Lung microvascular endothelial cell (primary cell): ENCODE measurements around the gene ARHGAP45. TPM values are rescaled to one million over a fixed set of nuclear protein-coding genes. Genes with fewer than 3 reads are reported as not detected.
"Not testable (repeated sequence)": the region's sequence is repeated elsewhere in the genome, so short reads cannot be mapped to it uniquely, and the experiment has no call there.

Source experiments
- DNase-seq, 2 donors: peaks; one replicate each; pipeline versions ENCODE4 v3.0.0 to v3.0.0-alpha.2; 2010; ENCODE audit warnings: low read depth in 2 of 2
- total RNA-seq: library from RNA; depleted of rRNA; stranded (reverse); fragments of >200 nt; gene quantifications from 2 replicates; pipeline ENCODE4 v1.2.1, GENCODE V29; 2014

ARHGAP45 gene
- 17.7 and 19.6 TPM in 2 replicates for total RNA-seq

GRCh38 chr19:1066748-1067340, at the start of gene ARHGAP45:
Gene ARHGAP45 (plus strand): TSS chr19:1067167. CDS start chr19:1067406, 239 bp downstream.
- DNase-seq: peak in 1 of 2 donors; percentile 46

- DNase-seq: no peak
These were observed 49.1 kb upstream of the ARHGAP45 start for GRCh38 chr19:1017906-1018305.

GRCh38 chr19:1018393-1018792, 48.6 kb upstream of the ARHGAP45 start:
- DNase-seq: no peak

GRCh38 chr19:1018932-1019615, 47.9 kb upstream of the ARHGAP45 start:
- no peak for DNase-seq

GRCh38 chr19:1019616-1019961, 47.4 kb upstream of the ARHGAP45 start:
- DNase-seq: no peak

GRCh38 chr19:1019980-1020867, 46.7 kb upstream of the ARHGAP45 start:
- peak in 1 of 2 donors; percentile 28 for DNase-seq

- DNase-seq: peak; percentile 97 to 99
These were observed 46.0 kb upstream of the ARHGAP45 start, which contains the start of gene TMEM259 for GRCh38 chr19:1020868-1021425. Gene TMEM259 (minus strand): TSS chr19:1021123. CDS start chr19:1020996, 127 bp downstream.

GRCh38 chr19:1023883-1024188, 43.1 kb upstream of the ARHGAP45 start:
- DNase-seq: not testable (repeated sequence)

GRCh38 chr19:1025080-1025479, 41.9 kb upstream of the ARHGAP45 start:
- DNase-seq: not testable (repeated sequence)

GRCh38 chr19:1025960-1026782, 40.8 kb upstream of the ARHGAP45 start, which contains the start of gene CNN2:
Gene CNN2 (plus strand): TSS chr19:1026608. CDS start chr19:1026662, 54 bp downstream.
- DNase-seq: peak; percentile 79 to 88

GRCh38 chr19:1026783-1027649, 40.0 kb upstream of the ARHGAP45 start:
- peak in 1 of 2 donors; percentile 29 for DNase-seq

- DNase-seq: no peak
These were observed 39.3 kb upstream of the ARHGAP45 start for GRCh38 chr19:1027650-1028061.

GRCh38 chr19:1028062-1028926, 38.7 kb upstream of the ARHGAP45 start:
- peak; percentile 73 to 75 for DNase-seq

- no peak for DNase-seq
These were observed 34.6 kb upstream of the ARHGAP45 start for GRCh38 chr19:1032264-1032867.

GRCh38 chr19:1035998-1036621, 30.9 kb upstream of the ARHGAP45 start:
- no peak for DNase-seq

GRCh38 chr19:1037621-1038064, 29.3 kb upstream of the ARHGAP45 start:
- no peak for DNase-seq

- peak in 1 of 2 donors; percentile 41 for DNase-seq
These were observed 27.9 kb upstream of the ARHGAP45 start for GRCh38 chr19:1038978-1039645.
